ENCODE data around the gene IQCM. TPM values are rescaled to one million over a fixed set of nuclear protein-coding genes. Genes with fewer than 3 reads are reported as not detected.
"Not testable (repeated sequence)": the region's sequence is repeated elsewhere in the genome, so short reads cannot be mapped to it uniquely, and the experiment has no call there.

The IQCM gene
- total and polyA plus RNA-seq, 10 donors, result not detected

DNA sequence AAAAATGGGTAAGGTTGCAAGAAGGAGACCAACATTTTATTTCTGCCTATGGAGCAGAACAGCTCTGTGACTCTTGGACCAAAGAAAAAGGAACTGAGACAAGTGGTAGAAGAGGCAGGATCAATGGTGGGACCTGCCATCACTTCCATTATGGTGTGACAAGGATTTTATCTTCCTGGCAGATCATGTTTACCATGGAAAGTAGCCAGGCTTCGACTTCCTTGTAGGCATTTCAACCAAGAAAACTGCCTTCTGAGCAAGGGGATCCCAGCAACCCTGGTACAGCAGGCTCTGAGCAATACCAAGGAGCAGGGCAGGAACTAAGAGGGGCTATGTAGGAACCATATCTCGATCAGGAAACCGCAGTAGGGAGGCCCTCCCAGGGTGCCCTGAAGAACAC is 317.4 kb downstream of the IQCM start:
- intact Hi-C loops (cut with DNase I; ENCODE audit: low total_unique reads), result no loop called here
- WGBS, 5 donors, result 63 to 82% (median 70%) methylated on average over 3 of the region's 3 CpGs
- peaks cover 0 to 15% (median 2%) of the 10 kb centered on the region in 8 donors for H3K9me3 ChIP-seq
- no peak overlapping the region for H3K4me3 ChIP-seq
- no peak for TF ChIP-seq POLR2A (IDR thresholded peaks at IDR 0.05)
- TF ChIP-seq, protein P1, sequence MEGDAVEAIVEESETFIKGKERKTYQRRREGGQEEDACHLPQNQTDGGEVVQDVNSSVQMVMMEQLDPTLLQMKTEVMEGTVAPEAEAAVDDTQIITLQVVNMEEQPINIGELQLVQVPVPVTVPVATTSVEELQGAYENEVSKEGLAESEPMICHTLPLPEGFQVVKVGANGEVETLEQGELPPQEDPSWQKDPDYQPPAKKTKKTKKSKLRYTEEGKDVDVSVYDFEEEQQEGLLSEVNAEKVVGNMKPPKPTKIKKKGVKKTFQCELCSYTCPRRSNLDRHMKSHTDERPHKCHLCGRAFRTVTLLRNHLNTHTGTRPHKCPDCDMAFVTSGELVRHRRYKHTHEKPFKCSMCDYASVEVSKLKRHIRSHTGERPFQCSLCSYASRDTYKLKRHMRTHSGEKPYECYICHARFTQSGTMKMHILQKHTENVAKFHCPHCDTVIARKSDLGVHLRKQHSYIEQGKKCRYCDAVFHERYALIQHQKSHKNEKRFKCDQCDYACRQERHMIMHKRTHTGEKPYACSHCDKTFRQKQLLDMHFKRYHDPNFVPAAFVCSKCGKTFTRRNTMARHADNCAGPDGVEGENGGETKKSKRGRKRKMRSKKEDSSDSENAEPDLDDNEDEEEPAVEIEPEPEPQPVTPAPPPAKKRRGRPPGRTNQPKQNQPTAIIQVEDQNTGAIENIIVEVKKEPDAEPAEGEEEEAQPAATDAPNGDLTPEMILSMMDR (IDR thresholded peaks at IDR 0.05 in 8 of 11, conservative IDR thresholded peaks at IDR 0.05 in 3 of 11), result no peak
- no peak for TF ChIP-seq POLR2AphosphoS5 (IDR thresholded peaks at IDR 0.05)
- no peaks in the 10 kb centered on the region for H3K4me1 ChIP-seq
- DNase-seq, result no peak
- no peaks in the 10 kb centered on the region for H3K27me3 ChIP-seq (replicated peaks in 1 of 7)
- H3K36me3 ChIP-seq, result no peaks in the 10 kb centered on the region
- no peak overlapping the region for H3K27ac ChIP-seq

DNA sequence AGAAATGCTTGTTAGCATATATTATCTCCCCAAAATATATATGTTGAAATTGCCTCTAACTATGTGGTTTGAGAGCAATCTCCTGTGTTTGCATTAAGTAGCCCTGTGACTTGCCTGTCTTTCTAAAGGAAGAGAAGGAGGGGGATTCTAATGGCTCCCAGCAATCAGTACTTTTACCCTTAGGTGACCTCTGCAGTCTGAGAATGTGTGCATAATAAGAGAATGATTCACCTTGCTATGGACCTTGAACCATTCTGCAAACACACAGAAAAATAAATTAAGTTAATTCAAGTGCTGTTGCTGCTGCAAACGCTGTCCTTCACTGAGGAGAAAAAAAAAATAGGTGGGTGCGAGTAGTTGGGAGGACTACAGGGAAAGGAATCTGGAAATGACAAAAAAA is 322.2 kb downstream of the IQCM start:
- no peaks in the 10 kb centered on the region for H3K36me3 ChIP-seq
- H3K4me1 ChIP-seq, result no peaks in the 10 kb centered on the region
- TF ChIP-seq POLR2A (IDR thresholded peaks at IDR 0.05), result no peak
- peaks cover 0 to 15% (median 2%) of the 10 kb centered on the region in 8 donors for H3K9me3 ChIP-seq
- intact Hi-C loops (cut with DNase I; ENCODE audit: low total_unique reads), result no loop called here
- no peaks in the 10 kb centered on the region for H3K27me3 ChIP-seq (replicated peaks in 1 of 7)
- WGBS, 5 donors, result 55 to 74% (median 65%) methylated on average over 2 of the region's 2 CpGs
- no peak overlapping the region for H3K4me3 ChIP-seq
- H3K27ac ChIP-seq, result no peak overlapping the region
- no peak for DNase-seq

DNA sequence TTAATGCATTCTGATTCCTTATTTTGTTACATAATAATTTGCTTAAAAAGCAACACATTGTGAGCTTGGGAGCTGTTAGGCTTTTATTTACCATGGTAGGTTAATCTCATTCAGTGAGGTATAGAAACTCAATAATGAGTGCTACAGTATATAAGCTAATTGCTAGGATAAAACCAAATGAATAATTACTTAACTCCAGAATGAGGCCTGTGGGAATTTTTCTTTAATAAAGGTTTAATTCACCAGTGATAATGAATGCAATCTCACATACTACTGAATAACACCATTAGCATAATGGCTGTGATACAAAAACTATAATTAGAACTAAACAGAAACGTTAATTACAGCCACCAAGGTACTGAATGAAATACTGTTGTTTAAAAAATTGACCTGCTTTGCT is 326.3 kb downstream of the IQCM start:
- Histone ChIP-seq H3K9me3 (no peaks in the 10 kb centered on the region), H3K4me3 (no peak overlapping the region), H3K27ac (no peak overlapping the region), H3K36me3 (no peaks in the 10 kb centered on the region), H3K4me1 (no peaks in the 10 kb centered on the region), H3K27me3 (replicated peaks in 1 of 7) (no peaks in the 10 kb centered on the region)
- no peak for DNase-seq
- intact Hi-C loops (cut with DNase I; ENCODE audit: low total_unique reads), result no loop called here
- TF ChIP-seq, protein P1 (IDR thresholded peaks at IDR 0.05 in 8 of 11, conservative IDR thresholded peaks at IDR 0.05 in 3 of 11), result no peak
- 45 to 80% (median 59%) methylated on average over 1 of the region's 1 CpG for WGBS, 5 donors

DNA sequence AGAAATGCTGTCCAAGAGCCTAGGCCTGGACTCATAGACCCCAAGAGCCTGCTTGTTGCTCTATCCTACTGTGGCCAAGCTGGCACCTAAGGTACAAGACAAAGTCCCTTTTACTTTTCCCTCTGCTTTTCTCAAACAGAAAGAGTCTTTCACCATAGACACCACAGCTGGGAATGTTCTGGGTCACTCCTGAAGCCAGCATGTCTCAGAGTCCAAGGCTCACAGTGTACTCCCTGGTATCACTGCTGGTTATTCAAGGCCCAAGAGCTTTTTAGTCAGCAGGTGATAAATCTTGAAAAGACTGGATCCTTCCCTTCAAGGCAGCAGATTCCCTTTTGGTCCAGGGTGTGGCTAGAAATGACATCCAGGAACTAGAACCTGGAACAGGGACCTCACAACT is 328.8 kb downstream of the IQCM start:
- no peak overlapping the region for H3K27ac ChIP-seq
- peaks cover 0 to 5% (median 0%) of the 10 kb centered on the region in 8 donors for H3K9me3 ChIP-seq
- TF ChIP-seq, protein P1 (IDR thresholded peaks at IDR 0.05 in 8 of 11, conservative IDR thresholded peaks at IDR 0.05 in 3 of 11), result no peak
- TF ChIP-seq POLR2A (IDR thresholded peaks at IDR 0.05), result no peak
- no peak for TF ChIP-seq POLR2AphosphoS5 (IDR thresholded peaks at IDR 0.05)
- DNase-seq, result no peak
- H3K36me3 ChIP-seq, result no peaks in the 10 kb centered on the region
- intact Hi-C loops (cut with DNase I; ENCODE audit: low total_unique reads), result no loop called here
- H3K27me3 ChIP-seq (replicated peaks in 1 of 7), result no peaks in the 10 kb centered on the region
- no peak overlapping the region for H3K4me3 ChIP-seq
- no peaks in the 10 kb centered on the region for H3K4me1 ChIP-seq

DNA sequence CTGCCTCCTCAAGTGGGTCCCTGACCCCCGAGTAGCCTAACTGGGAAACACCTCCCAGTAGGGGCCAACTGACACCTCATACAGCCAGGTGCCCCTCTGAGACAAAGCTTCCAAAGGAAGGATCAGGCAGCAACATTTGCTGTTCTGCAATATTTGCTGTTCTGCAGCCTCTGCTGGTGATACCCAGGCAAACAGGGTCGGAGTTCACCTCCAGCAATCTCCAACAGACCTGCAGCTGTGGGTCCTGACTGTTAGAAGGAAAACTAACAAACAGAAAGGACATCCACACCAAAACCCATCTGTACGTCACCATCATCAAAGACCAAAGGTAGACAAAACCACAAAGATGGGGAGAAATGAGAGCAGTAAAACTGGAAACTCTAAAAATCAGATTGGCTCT is 347.0 kb downstream of the IQCM start:
- H3K4me1 ChIP-seq; H3K4me3 ChIP-seq; H3K36me3 ChIP-seq; DNase-seq; H3K27me3 ChIP-seq (replicated peaks in 1 of 7); H3K27ac ChIP-seq; intact Hi-C loops (cut with DNase I; ENCODE audit: low total_unique reads): not testable (repeated sequence)
- 76 to 87% (median 82%) methylated on average over 2 to 3 of the region's 3 CpGs for WGBS, 5 donors
- peaks cover 0 to 28% (median 12%) of the 10 kb centered on the region in 8 donors for H3K9me3 ChIP-seq

Data from spleen (tissue), 11 donors.